ENCODE results near the gene WDR93.

The WDR93 gene

GRCh38 chr15:89654847-89655805 is 35.5 kb upstream of the WDR93 start, which contains the start of gene KIF7 (continued):
- TF ChIP-seq ZNF645 (tag by site-specific recombination; IDR thresholded peaks at IDR 0.05) (no peak), KLF17 (tag by site-specific recombination; IDR thresholded peaks at IDR 0.05) (peak; percentile 48; the same call in 1 of the 2 replicates), ZBTB21 (tag by site-specific recombination; IDR thresholded peaks at IDR 0.05) (no peak), ZNF2 (tag by site-specific recombination; IDR thresholded peaks at IDR 0.05) (peak; percentile 43; the same call in 1 of the 2 replicates), ZNF639 (tag by site-specific recombination; IDR thresholded peaks at IDR 0.05) (no peak; the same call in 1 of the 2 replicates), ZNF843 (tag by site-specific recombination; IDR thresholded peaks at IDR 0.05) (no peak)

DNA sequence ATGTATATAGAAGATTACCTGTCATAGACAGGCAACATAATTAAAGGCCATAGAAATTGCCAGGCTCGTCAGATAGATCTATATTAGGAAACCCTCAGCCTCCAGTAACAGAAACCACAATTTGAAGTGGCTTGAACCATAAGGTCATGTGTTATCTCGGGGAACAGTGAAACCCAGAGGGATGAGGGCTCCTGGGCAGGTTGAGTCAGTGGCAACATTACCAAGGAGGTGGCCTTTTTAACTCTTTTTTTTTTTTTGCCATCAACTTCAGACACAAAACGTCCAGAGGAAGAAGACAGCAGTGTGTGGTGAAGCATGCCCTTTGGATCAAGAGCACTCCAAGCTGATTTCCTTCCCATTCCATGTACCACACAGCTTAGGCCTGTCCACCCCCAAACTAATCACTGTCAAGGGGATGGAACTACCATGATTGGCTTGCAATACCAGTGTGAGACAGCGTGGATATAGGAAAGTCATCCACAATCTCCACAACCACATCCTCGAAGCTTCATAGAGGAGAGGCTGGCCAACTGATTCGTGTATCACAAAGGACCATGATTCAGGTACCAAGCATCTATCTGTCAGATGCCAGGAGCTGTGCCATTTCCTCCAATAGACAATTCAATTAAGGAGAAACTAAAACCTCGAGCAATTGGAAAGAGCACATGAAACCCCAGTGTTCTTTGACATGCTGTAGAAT is 34.3 kb upstream of the WDR93 start:
- no peak overlapping the region for H3K27ac ChIP-seq (ENCODE audit: extremely low read depth, low read depth, low read length)
- H3K36me3 ChIP-seq (ENCODE audit: control insufficient read depth in 2 of 2, insufficient read depth in 1 of 2, low read length in 2 of 2), result peaks cover 0 to 22% of the 10 kb centered on the region in 2 experiments; a peak in 2 of 3 replicates
- H3K4me1 ChIP-seq (ENCODE audit: control insufficient read depth, insufficient read depth, low read length), result peaks cover 8% of the 10 kb centered on the region; the same call in 1 of the 2 replicates
- H3K4me3 ChIP-seq (ENCODE audit: low read depth, low read length), result no peak overlapping the region
- H3K9me3 ChIP-seq (ENCODE audit: control insufficient read depth, insufficient read depth, low read depth, low read length), result no peaks in the 10 kb centered on the region
- no peak for TF ChIP-seq ZNF747 (tag by site-specific recombination; IDR thresholded peaks at IDR 0.05)
- TF ChIP-seq, protein P1, sequence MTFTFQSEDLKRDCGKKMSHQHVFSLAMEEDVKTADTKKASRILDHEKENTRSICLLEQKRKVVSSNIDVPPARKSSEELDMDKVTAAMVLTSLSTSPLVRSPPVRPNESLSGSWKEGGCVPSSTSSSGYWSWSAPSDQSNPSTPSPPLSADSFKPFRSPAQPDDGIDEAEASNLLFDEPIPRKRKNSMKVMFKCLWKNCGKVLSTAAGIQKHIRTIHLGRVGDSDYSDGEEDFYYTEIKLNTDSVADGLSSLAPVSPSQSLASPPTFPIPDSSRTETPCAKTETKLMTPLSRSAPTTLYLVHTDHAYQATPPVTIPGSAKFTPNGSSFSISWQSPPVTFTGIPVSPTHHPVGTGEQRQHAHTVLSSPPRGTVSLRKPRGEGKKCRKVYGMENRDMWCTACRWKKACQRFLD (tag by site-specific recombination; IDR thresholded peaks at IDR 0.05), result no peak
- no peak for TF ChIP-seq ZNF292 (tag by site-specific recombination; IDR thresholded peaks at IDR 0.05; ENCODE audit: borderline replicate concordance, low read depth)
- TF ChIP-seq ZNF138 (tag by site-specific recombination; IDR thresholded peaks at IDR 0.05; ENCODE audit: borderline replicate concordance), result no peak
- TF ChIP-seq GLI4 (tag by site-specific recombination; IDR thresholded peaks at IDR 0.05), result no peak
- no peak for TF ChIP-seq ZNF514 (tag by site-specific recombination; IDR thresholded peaks at IDR 0.05)
- TF ChIP-seq, protein P2, sequence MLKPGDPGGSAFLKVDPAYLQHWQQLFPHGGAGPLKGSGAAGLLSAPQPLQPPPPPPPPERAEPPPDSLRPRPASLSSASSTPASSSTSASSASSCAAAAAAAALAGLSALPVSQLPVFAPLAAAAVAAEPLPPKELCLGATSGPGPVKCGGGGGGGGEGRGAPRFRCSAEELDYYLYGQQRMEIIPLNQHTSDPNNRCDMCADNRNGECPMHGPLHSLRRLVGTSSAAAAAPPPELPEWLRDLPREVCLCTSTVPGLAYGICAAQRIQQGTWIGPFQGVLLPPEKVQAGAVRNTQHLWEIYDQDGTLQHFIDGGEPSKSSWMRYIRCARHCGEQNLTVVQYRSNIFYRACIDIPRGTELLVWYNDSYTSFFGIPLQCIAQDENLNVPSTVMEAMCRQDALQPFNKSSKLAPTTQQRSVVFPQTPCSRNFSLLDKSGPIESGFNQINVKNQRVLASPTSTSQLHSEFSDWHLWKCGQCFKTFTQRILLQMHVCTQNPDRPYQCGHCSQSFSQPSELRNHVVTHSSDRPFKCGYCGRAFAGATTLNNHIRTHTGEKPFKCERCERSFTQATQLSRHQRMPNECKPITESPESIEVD (tag by site-specific recombination; IDR thresholded peaks at IDR 0.05), result no peak
- TF ChIP-seq SCRT1 (tag by site-specific recombination; IDR thresholded peaks at IDR 0.05; ENCODE audit: borderline replicate concordance), result no peak
- no peak for TF ChIP-seq KLF8 (tag by site-specific recombination; IDR thresholded peaks at IDR 0.05)
- TF ChIP-seq, protein P3, sequence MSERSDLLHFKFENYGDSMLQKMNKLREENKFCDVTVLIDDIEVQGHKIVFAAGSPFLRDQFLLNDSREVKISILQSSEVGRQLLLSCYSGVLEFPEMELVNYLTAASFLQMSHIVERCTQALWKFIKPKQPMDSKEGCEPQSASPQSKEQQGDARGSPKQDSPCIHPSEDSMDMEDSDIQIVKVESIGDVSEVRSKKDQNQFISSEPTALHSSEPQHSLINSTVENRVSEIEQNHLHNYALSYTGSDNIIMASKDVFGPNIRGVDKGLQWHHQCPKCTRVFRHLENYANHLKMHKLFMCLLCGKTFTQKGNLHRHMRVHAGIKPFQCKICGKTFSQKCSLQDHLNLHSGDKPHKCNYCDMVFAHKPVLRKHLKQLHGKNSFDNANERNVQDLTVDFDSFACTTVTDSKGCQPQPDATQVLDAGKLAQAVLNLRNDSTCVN (tag by site-specific recombination; optimal IDR thresholded peaks at IDR 0.05), result no peak
- no peak for TF ChIP-seq ZNF302 (tag by site-specific recombination; IDR thresholded peaks at IDR 0.05; ENCODE audit: low read depth)
- no peak for TF ChIP-seq HOXD13 (CRISPR knock-in tag; IDR thresholded peaks at IDR 0.05; ENCODE audit: borderline replicate concordance)
- no peak for TF ChIP-seq ZNF335 (tag by site-specific recombination; conservative IDR thresholded peaks at IDR 0.05)
- TF ChIP-seq SCRT2 (tag by site-specific recombination; IDR thresholded peaks at IDR 0.05), result no peak
- no peak for TF ChIP-seq ZNF792 (tag by site-specific recombination; IDR thresholded peaks at IDR 0.05)
- POLR2A ChIA-PET, result no interaction called here
- CTCF ChIA-PET, result interaction anchor here (1.4 to 3.9 kb wide), 2 partner anchors 9 to 17 kb away, joined by 4 to 15 read pairs; no protein-coding TSS in a partner anchor
